HEK293 (cell line): ENCODE data around the gene MFSD11.
"Not testable (repeated sequence)": the region's sequence is repeated elsewhere in the genome, so short reads cannot be mapped to it uniquely, and the experiment has no call there.

Experiments
- CTCF ChIA-PET: fragments of 350-600 bp; formaldehyde crosslinking; extraction: SDS; loops from one replicate; lab custom pipeline; 2021; ENCODE audit warnings: antibody characterized with exemption; lab: Yijun Ruan, JAX
- POLR2A ChIA-PET: fragments of 300-600 bp; formaldehyde crosslinking; extraction: SDS; loops from one replicate; lab custom pipeline; 2020; ENCODE audit warnings: antibody characterized with exemption, inconsistent platforms; lab: Yijun Ruan, JAX
- H3K27ac ChIP-seq: fragments of 200-500 bp; sonication (Bioruptor generic); 2 replicates; pipeline ENCODE4 v1.5.1; 2014; ENCODE audit warnings: low read depth, low read length, control low read depth, inconsistent platforms; ENCODE audit errors: extremely low read depth
- H3K36me3 ChIP-seq, 2 experiments: fragments of 200-500 bp in 1 of 2; sonication (Bioruptor generic) in 1 of 2; 1 replicate in 1 of 2; 2 replicates in 1 of 2; pipeline ENCODE4 v1.5.1; 2014 to 2017; ENCODE audit warnings: inconsistent platforms in 2 of 2, low read length in 2 of 2; ENCODE audit not compliant: control insufficient read depth in 2 of 2, insufficient read depth in 1 of 2
- H3K4me1 ChIP-seq: fragments of 200-500 bp; sonication (Bioruptor generic); 2 replicates; pipeline ENCODE4 v1.5.1; 2014; ENCODE audit warnings: mild to moderate bottlenecking, low read length, inconsistent platforms; ENCODE audit not compliant: control insufficient read depth, insufficient read depth
- H3K4me3 ChIP-seq: 2 replicates; pipeline ENCODE4 v1.5.1; 2011; ENCODE audit warnings: low read depth, mild to moderate bottlenecking, control low read depth, low read length, moderate library complexity
- H3K9me3 ChIP-seq: fragments of 200-500 bp; sonication (Bioruptor generic); 2 replicates; pipeline ENCODE4 v1.5.1; 2014; ENCODE audit warnings: low read depth, low read length, inconsistent platforms; ENCODE audit not compliant: control insufficient read depth, insufficient read depth
- BCL11A ChIP-seq: fragments of 450-650 bp; formaldehyde crosslinking; IDR thresholded peaks from 2 replicates; pipeline ENCODE4 v1.5.1; 2016; ENCODE audit warnings: low read depth, missing biosample characterization, missing genetic modification characterization
- HOXD13 ChIP-seq: sonication (generic); formaldehyde crosslinking; IDR thresholded peaks from 2 replicates; pipeline ENCODE4 v1.8.0; 2022; ENCODE audit warnings: missing genetic modification reagents, borderline replicate concordance
- PRDM1 ChIP-seq: fragments of 450-650 bp; formaldehyde crosslinking; IDR thresholded peaks from 2 replicates; pipeline ENCODE4; 2016; ENCODE audit warnings: missing biosample characterization, missing genetic modification characterization
- PRDM6 ChIP-seq: fragments of 450-650 bp; formaldehyde crosslinking; IDR thresholded peaks from 2 replicates; pipeline ENCODE4 v1.5.1; 2017; ENCODE audit warnings: missing biosample characterization, missing genetic modification characterization
- SP7 ChIP-seq: fragments of 450-650 bp; formaldehyde crosslinking; IDR thresholded peaks from 2 replicates; pipeline ENCODE4 v1.5.1; 2016; ENCODE audit warnings: missing biosample characterization, missing genetic modification characterization
- ZBTB17 ChIP-seq: fragments of 450-650 bp; formaldehyde crosslinking; IDR thresholded peaks from 2 replicates; pipeline ENCODE4 v1.5.1; 2016; ENCODE audit warnings: missing biosample characterization, missing genetic modification characterization
- ZFP37 ChIP-seq: fragments of 450-650 bp; formaldehyde crosslinking; IDR thresholded peaks from 2 replicates; pipeline ENCODE4 v1.5.1; 2016; ENCODE audit warnings: missing biosample characterization, missing genetic modification characterization
- ZNF155 ChIP-seq: fragments of 450-650 bp; formaldehyde crosslinking; IDR thresholded peaks from 2 replicates; pipeline ENCODE4 v1.5.1; 2016; ENCODE audit warnings: missing biosample characterization, missing genetic modification characterization
- ZNF202 ChIP-seq: fragments of 450-650 bp; formaldehyde crosslinking; IDR thresholded peaks from 2 replicates; pipeline ENCODE4 v1.5.1; 2016; ENCODE audit warnings: missing biosample characterization, missing genetic modification characterization, borderline replicate concordance
- ZNF335 ChIP-seq: fragments of 450-650 bp; formaldehyde crosslinking; conservative IDR thresholded peaks from 2 replicates; pipeline ENCODE4 v1.5.1; 2016; ENCODE audit warnings: missing biosample characterization, missing genetic modification characterization
- ZNF354C ChIP-seq: fragments of 450-650 bp; formaldehyde crosslinking; IDR thresholded peaks from 2 replicates; pipeline ENCODE4 v1.5.1; 2016; ENCODE audit warnings: missing biosample characterization, missing genetic modification characterization, low read depth, borderline replicate concordance
- ZNF362 ChIP-seq: fragments of 450-650 bp; formaldehyde crosslinking; IDR thresholded peaks from 2 replicates; pipeline ENCODE4 v1.5.1; 2016; ENCODE audit warnings: missing biosample characterization, missing genetic modification characterization
- ZNF433 ChIP-seq: fragments of 450-650 bp; formaldehyde crosslinking; IDR thresholded peaks from 2 replicates; pipeline ENCODE4 v1.5.1; 2016; ENCODE audit warnings: missing biosample characterization, missing genetic modification characterization, low read depth
- ZNF585B ChIP-seq: fragments of 450-650 bp; formaldehyde crosslinking; IDR thresholded peaks from 2 replicates; pipeline ENCODE4 v1.5.1; 2016; ENCODE audit warnings: missing biosample characterization, missing genetic modification characterization
- ZNF670 ChIP-seq: fragments of 450-650 bp; formaldehyde crosslinking; IDR thresholded peaks from 2 replicates; pipeline ENCODE4 v1.5.1; 2016; ENCODE audit warnings: missing biosample characterization, missing genetic modification characterization, low read depth
- ZNF701 ChIP-seq: fragments of 450-650 bp; formaldehyde crosslinking; IDR thresholded peaks from 2 replicates; pipeline ENCODE4 v1.5.1; 2016; ENCODE audit warnings: missing biosample characterization, missing genetic modification characterization
- ZNF785 ChIP-seq: fragments of 450-650 bp; formaldehyde crosslinking; IDR thresholded peaks from 2 replicates; pipeline ENCODE4 v1.5.1; 2016; ENCODE audit warnings: missing biosample characterization, missing genetic modification characterization

Gene MFSD11

GRCh38 chr17:76739568-76740115, 1.7 kb downstream of the MFSD11 start:
- H3K27ac ChIP-seq, H3K4me1 ChIP-seq, H3K9me3 ChIP-seq: not testable (repeated sequence)
- peak; percentile 37 for TF ChIP-seq ZNF335 (tag by site-specific recombination)
- ChIA-PET CTCF (interaction anchor here (0.5 to 1.4 kb wide), 6 partner anchors 13 to 45 kb away, joined by 3 to 5 read pairs (median 4); no protein-coding TSS in a partner anchor), POLR2A (interaction anchor here (0.6 kb wide), 2 partner anchors 12 to 687 kb away, joined by 3 to 5 read pairs; no protein-coding TSS in a partner anchor)
- Histone ChIP-seq H3K4me3 (0 out of 2 replicates have a peak overlapping the region, but pooled peaks have one; percentile 81), H3K36me3 (peaks cover 34 to 48% of the 10 kb centered on the region in 2 experiments)

- ChIA-PET POLR2A (interaction anchor here (1.4 kb wide), 1 partner anchor 8 kb away, joined by 3 read pairs; no protein-coding TSS in a partner anchor), CTCF (interaction anchor here (0.6 to 1.4 kb wide), 3 partner anchors 10 to 32 kb away, joined by 3 to 4 read pairs (median 3); no protein-coding TSS in a partner anchor)
- no peaks in the 10 kb centered on the region for H3K9me3 ChIP-seq
- H3K27ac ChIP-seq = no peak overlapping the region
- TF ChIP-seq ZNF585B = no peak
- no peak for TF ChIP-seq ZNF202 (tag by site-specific recombination)
- 0 out of 2 replicates have a peak, but pooled peaks have one; percentile 35 for TF ChIP-seq ZBTB17 (tag by site-specific recombination)
- TF ChIP-seq PRDM6 (tag by site-specific recombination) = 0 out of 2 replicates have a peak, but pooled peaks have one; percentile 34
- TF ChIP-seq ZNF362 (tag by site-specific recombination) = 0 out of 2 replicates have a peak, but pooled peaks have one; percentile 17
- peaks cover 32 to 48% of the 10 kb centered on the region in 2 experiments for H3K36me3 ChIP-seq
- H3K4me3 ChIP-seq = no peak overlapping the region
- peaks cover 9% of the 10 kb centered on the region; the same call in 1 of the 2 replicates for H3K4me1 ChIP-seq
These were observed 2.6 kb downstream of the MFSD11 start for GRCh38 chr17:76740329-76741118.

- H3K4me1 ChIP-seq = peaks cover 9% of the 10 kb centered on the region; the same call in 1 of the 2 replicates
- no peaks in the 10 kb centered on the region for H3K9me3 ChIP-seq
- H3K4me3 ChIP-seq = no peak overlapping the region
- no peak for TF ChIP-seq BCL11A (tag by site-specific recombination)
- no peak for TF ChIP-seq ZFP37 (tag by site-specific recombination)
- no peak for TF ChIP-seq ZNF433
- no peak for TF ChIP-seq ZNF701 (tag by site-specific recombination)
- TF ChIP-seq SP7 = no peak
- no peak for TF ChIP-seq ZNF785
- TF ChIP-seq PRDM1 (tag by site-specific recombination) = no peak
- TF ChIP-seq ZNF670 = no peak
- TF ChIP-seq ZNF354C (tag by site-specific recombination) = no peak
- TF ChIP-seq ZNF155 = no peak
- no peak for TF ChIP-seq HOXD13 (CRISPR knock-in tag)
- TF ChIP-seq, all 188 proteins: peak for 0
- H3K27ac ChIP-seq = no peak overlapping the region
- POLR2A ChIA-PET = interaction anchor here (0.6 kb wide), 2 partner anchors 13 to 16 kb away, joined by 3 to 5 read pairs; no protein-coding TSS in a partner anchor
- CTCF ChIA-PET = interaction anchor here (0.7 to 1.8 kb wide), 2 partner anchors 10 to 125 kb away, joined by 3 to 6 read pairs; partner anchors contain the start of gene MGAT5B
- H3K36me3 ChIP-seq = peaks cover 34 to 59% of the 10 kb centered on the region in 2 experiments
These were observed 5.0 kb downstream of the MFSD11 start for GRCh38 chr17:76742958-76743357.
